HG02759 (cell line): Measurements from ENCODE around the gene NCOR1.
A peak's percentile ranks its signal among the peaks of the same experiment; 100 is the strongest.

Experiments
- ATAC-seq: cut with Tn5 transposase; IDR thresholded peaks from one replicate; pipeline ENCODE4 v1.9.1; 2021; ENCODE audit warnings: mild to moderate bottlenecking, moderate library complexity; ENCODE audit not compliant: unreplicated experiment

Gene NCOR1

GRCh38 chr17:16037636-16038035 lies 177.7 kb downstream of the NCOR1 start:
- no peak for ATAC-seq

- ATAC-seq: no peak
These were observed 179.1 kb downstream of the NCOR1 start for GRCh38 chr17:16036261-16036660.

- no peak for ATAC-seq
These were observed 181.5 kb downstream of the NCOR1 start for GRCh38 chr17:16033729-16034349.

DNA sequence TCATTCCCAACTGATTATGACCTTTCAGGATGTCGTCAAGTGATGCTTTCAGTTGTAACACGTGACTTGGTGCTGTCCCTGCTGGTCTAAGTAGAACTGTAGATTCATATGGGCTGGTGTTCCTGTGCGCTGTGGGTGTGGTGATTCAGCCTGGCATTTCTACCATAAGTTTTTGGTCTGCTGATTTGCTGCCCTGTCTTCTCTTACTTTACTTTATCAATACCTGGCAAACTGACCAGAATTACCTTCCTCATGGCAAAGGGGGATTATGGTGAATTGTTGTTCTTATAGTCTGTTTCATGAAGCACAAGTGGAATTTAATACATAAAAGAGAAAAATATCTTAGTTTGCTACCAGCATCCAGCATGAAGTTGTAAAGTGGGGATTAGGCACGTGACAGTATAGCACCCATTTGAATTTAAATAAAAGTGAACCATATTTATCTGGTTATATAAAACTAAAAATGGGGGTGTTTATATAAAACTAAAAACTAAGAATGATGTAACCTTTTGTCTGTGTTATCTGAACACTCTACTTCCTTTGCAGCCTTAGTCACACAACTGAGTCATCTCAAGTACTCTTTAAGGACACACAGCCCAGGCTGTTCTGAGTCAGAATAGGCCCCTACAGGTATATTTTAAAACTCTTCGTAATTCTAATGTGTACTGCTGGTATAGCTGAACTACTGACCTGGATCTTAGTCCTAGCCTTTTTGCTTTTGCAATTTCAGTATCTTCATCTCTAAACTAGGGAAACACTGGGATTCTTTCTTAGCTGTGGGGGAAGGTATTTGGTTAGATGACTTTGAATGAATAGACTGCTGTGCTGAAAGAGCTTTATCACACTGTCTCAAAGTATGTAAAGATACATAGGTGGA lies 187.4 kb downstream of the NCOR1 start:
- ATAC-seq: peak; percentile 92

DNA sequence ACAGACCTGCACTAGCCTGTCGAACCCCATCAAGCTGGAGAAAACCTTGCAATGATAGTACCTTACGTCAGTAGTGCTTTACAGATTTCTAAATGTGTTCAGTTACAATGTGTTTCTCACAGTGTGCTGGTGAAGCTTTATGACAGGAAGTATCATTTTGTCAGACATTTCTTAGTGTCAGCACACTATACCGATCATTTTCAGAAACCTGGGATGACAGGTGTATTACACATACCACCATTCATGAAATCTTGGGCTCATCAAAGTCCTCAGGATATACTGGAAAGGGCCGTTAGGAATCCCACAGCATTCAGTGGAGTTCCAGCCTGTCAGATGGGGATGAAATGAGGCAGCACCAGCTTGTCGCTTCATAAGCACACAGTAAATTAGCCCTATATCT lies 188.4 kb downstream of the NCOR1 start:
- no peak for ATAC-seq

- no peak for ATAC-seq
These were observed 190.1 kb downstream of the NCOR1 start for GRCh38 chr17:16025202-16025601.

GRCh38 chr17:16023881-16024280 lies 191.5 kb downstream of the NCOR1 start:
- no peak for ATAC-seq

GRCh38 chr17:16019347-16019746 lies 196.0 kb downstream of the NCOR1 start:
- no peak for ATAC-seq

DNA sequence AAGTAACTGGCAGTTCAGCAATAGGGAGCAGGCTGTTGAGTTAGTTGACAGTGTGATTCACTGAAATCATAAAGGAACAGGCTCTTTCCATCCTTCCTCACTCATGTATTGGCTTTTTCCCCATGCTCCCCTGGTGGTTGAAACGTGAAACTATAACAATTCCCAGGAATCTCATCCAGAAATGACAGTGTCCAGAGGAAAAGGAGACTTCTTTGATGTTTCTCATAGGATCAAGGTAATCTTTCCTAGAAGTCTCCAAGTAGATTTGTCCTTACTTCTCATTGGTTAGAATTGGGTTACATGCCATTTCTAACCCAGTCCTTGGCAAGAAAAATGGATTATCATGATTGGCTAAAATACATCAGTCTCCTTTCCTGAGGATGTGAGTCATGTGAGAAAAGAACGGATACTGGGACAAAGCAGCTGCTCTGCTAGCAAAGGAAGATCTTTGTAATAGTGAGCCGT lies 201.4 kb downstream of the NCOR1 start:
- ATAC-seq: no peak

GRCh38 chr17:16007439-16007838 lies 207.9 kb downstream of the NCOR1 start:
- no peak for ATAC-seq

GRCh38 chr17:16005636-16006035 lies 209.7 kb downstream of the NCOR1 start:
- ATAC-seq: no peak

GRCh38 chr17:16003841-16004240 lies 211.5 kb downstream of the NCOR1 start:
- ATAC-seq: no peak

GRCh38 chr17:16002708-16003260 lies 212.6 kb downstream of the NCOR1 start:
- ATAC-seq: no peak

DNA sequence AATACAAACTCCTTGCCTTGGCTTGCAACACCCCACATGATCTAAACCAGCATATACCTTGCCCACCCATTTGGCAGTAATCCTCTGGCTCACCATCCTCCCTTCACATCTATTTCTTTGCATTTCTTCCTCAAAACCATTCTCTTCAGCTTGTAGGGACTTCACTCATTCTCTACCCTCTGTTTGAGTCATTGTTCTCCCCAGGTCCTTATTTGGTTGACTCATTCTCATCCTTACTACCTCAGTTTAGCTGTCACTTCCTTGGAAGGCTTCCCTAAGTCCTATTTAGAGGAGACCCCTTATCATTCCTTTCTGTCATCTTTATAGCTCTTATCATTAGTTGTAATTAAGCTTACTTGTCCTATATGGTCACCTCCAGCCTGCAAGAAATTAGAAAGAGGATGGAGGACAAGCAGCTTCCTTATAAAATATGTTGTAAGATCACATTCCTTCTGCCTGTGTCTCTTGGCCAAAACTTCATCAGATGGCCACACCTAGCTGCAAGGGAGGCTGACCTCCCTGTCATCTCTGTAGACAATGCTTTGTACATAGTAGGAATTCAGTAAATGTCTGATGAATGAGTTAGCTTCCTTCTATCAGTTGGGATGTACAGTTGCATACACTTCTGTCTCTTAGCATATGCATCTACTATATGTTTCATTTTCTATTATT lies 214.0 kb downstream of the NCOR1 start:
- ATAC-seq: no peak

GRCh38 chr17:15999974-16000827 lies 215.1 kb downstream of the NCOR1 start:
- ATAC-seq: peak; percentile 46

DNA sequence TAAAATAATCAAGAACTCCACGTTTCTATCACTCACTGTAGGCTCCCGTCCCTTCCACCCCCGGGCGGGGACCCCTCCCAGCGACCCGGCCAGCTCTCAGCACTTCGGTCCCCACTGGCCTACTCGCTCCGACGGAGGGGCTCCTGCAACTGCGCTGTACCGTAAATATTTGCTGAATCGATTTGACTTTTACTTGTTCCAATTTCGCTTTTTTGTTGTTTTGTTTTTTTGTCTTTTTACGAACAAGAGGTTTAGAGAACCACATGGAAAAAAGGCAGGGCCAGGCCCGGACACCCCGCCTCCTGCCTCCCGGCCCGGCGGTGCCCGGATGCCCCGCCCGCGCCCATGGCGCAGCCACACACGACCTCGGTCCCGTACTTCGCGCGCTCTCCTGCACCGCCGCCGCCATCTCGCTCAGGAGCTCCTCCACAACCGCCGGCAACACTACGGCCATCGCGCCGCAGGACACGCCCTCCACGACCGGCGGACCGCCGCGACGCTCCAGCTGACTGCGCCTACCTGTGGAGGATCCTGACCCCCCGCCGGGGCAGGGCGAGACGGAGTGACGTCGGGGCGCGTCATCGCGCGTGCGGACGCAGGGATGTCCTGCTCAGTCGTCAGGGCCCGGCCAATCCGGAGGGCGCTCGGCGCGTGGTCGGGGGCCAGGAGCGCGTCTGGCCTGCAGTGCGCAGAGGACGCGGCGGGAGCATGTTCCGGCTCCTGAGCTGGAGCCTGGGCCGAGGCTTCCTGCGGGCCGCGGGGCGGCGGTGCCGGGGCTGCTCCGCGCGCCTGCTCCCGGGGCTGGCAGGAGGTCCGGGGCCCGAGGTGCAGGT lies 216.0 kb downstream of the NCOR1 start, which contains the start of the genes TTC19 and ZSWIM7:
Gene TTC19 (plus strand): TSS at position 684 of the 833 bp plus-strand sequence. CDS start 25 bp downstream, at position 709.
Gene ZSWIM7 (minus strand): TSS at position 564 of the 833 bp plus-strand sequence. CDS start 110 bp downstream, at position 454.
- peak; percentile 94 for ATAC-seq

DNA sequence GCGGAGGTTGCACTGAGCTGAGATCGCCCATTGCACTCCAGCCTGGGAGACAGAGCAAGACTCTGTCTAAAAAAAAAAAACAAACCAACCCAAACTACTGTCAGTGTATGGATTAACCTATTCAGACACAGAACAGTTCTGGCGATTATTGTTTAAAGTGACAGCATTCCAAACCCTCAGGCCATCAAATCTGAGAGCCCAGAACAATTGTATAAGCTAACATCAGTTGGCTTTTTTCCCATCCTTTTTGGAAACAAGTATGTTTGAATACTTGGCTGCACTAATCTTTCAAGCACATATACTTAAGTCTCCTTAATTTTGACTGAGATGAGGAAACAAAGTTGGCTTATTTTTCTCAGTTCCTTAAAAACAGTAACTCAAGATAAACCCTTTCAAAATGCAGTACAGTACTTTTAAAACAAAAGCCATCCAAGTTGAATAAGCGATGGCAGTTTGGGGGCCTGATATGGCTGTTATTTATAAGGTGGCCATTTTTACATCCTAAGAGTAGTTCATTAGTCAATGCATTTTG lies 217.2 kb downstream of the NCOR1 start:
- ATAC-seq: no peak

GRCh38 chr17:15996322-15996721 lies 219.0 kb downstream of the NCOR1 start:
- no peak for ATAC-seq
